GM19397 (cell line): ENCODE data around the gene DYNLT1.
"Not testable (repeated sequence)": the region's sequence is repeated elsewhere in the genome, so short reads cannot be mapped to it uniquely, and the experiment has no call there.

Source experiments
- ATAC-seq: cut with Tn5 transposase; IDR thresholded peaks from one replicate; pipeline ENCODE4 v1.9.1; 2021; ENCODE audit warnings: mild to moderate bottlenecking, moderate library complexity; ENCODE audit not compliant: unreplicated experiment

DYNLT1 gene

GRCh38 chr6:158642097-158642601 lies 2.4 kb downstream of the DYNLT1 start:
- no peak for ATAC-seq

GRCh38 chr6:158640519-158640918 lies 4.0 kb downstream of the DYNLT1 start:
- ATAC-seq = no peak

- ATAC-seq = no peak
Observed at GRCh38 chr6:158639056-158639455, 5.5 kb downstream of the DYNLT1 start.

- ATAC-seq = no peak
Observed at GRCh38 chr6:158638324-158638854, 6.2 kb downstream of the DYNLT1 start.

GRCh38 chr6:158636778-158637177 lies 7.8 kb downstream of the DYNLT1 start:
- no peak for ATAC-seq

GRCh38 chr6:158635427-158636073 lies 9.0 kb downstream of the DYNLT1 start:
- ATAC-seq = no peak

GRCh38 chr6:158634695-158635426 lies 9.7 kb downstream of the DYNLT1 start:
- no peak for ATAC-seq

GRCh38 chr6:158633127-158633526 lies 11.4 kb downstream of the DYNLT1 start:
- no peak for ATAC-seq

GRCh38 chr6:158632538-158633119 lies 11.9 kb downstream of the DYNLT1 start:
- not testable (repeated sequence) for ATAC-seq

- ATAC-seq = no peak
Observed at GRCh38 chr6:158631678-158632537, 12.6 kb downstream of the DYNLT1 start.

- ATAC-seq = no peak
Observed at GRCh38 chr6:158630938-158631616, 13.5 kb downstream of the DYNLT1 start.

GRCh38 chr6:158629367-158630221 lies 14.9 kb downstream of the DYNLT1 start:
- ATAC-seq = no peak

GRCh38 chr6:158628542-158628941 lies 16.0 kb downstream of the DYNLT1 start:
- ATAC-seq = no peak

GRCh38 chr6:158627940-158628211 lies 16.7 kb downstream of the DYNLT1 start:
- ATAC-seq = no peak

GRCh38 chr6:158627168-158627939 lies 17.2 kb downstream of the DYNLT1 start:
- no peak for ATAC-seq

- no peak for ATAC-seq
Observed at GRCh38 chr6:158626360-158627167, 18.0 kb downstream of the DYNLT1 start.

- ATAC-seq = no peak
Observed at GRCh38 chr6:158625881-158626305, 18.6 kb downstream of the DYNLT1 start.
